GM11168 (cell line): ENCODE measurements around the gene SLC1A2.

Experiments
- in situ Hi-C: fragments of 300-500 bp; cut with MboI; formaldehyde crosslinking; loops from one replicate; pipeline ENCODE4 v1.12.0; 2022; ENCODE audit warnings: low sequenced_read_pairs; ENCODE audit not compliant: unreplicated experiment

The SLC1A2 gene

DNA sequence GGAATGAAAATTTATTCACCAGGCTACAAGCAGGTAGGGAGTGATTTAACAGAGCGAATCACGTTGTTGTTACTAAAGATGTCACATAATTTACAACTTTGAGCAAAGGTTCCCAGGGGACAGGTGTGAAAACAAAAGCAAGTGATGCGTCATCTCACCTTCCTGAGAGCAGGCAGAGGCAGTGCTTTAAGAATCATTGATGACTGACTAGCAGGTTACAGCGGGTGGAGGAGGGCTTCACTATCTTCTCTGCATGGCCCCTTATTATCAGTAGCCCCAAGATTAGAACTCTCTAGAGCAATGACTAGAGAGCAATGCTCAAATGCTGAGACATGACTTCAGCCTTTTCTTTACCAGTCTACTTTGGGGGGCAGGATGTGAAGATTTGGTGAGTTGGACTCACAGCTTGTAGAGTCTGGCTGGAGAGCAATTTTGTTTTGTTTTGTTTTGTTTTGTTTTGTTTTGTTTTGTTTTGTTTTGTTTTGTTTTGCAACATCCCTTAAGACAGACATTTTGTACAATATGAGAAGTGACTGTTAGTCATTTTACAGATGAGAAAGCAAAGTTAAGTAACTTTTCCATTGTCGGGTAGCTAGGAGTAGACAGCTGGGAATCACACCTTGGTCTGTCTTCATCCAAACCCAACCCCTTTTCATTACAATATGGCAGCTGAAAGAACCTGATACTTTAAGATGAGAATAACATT, 84.8 kb downstream of the SLC1A2 start:
- in situ Hi-C loops, result no loop called here

DNA sequence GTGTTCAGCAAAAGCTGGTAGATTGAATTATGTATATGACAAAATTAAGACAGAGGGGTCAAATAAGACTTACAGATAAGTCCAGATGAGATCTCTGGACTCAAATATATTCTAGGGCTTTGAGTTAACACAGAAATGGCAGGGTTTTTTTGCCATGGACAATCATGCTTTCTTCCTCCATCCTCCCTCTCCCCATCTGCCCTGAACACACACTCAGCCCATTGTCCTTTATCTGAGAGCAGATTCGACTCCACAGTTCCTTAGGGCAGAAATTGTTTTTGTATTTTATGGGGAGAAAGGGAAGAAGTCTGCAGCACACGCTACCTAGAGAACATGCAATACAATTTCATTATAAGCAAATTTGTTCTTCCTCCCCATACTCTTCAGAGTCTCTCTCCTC, 86.8 kb downstream of the SLC1A2 start:
- in situ Hi-C loops, result no loop called here

DNA sequence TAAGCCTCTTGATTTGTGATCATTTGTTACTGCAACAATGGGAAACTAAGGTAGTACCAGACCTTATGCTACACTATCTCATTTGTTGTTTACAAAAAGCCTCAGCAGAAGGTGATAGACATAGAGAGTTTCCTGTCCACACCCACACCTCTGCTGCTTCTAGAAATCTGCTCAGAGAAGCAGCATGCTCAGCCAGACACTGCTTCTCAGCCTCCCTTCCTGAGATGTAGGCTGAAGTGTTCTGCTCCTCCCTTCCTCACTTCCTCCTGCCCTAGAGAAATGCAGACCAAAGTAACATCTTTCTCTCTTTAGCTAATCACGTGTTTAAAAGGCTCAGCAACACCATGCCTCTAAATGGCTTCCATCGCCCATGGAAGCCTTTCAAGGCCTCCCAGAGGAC, 88.4 kb downstream of the SLC1A2 start:
- in situ Hi-C loops, result no loop called here

DNA sequence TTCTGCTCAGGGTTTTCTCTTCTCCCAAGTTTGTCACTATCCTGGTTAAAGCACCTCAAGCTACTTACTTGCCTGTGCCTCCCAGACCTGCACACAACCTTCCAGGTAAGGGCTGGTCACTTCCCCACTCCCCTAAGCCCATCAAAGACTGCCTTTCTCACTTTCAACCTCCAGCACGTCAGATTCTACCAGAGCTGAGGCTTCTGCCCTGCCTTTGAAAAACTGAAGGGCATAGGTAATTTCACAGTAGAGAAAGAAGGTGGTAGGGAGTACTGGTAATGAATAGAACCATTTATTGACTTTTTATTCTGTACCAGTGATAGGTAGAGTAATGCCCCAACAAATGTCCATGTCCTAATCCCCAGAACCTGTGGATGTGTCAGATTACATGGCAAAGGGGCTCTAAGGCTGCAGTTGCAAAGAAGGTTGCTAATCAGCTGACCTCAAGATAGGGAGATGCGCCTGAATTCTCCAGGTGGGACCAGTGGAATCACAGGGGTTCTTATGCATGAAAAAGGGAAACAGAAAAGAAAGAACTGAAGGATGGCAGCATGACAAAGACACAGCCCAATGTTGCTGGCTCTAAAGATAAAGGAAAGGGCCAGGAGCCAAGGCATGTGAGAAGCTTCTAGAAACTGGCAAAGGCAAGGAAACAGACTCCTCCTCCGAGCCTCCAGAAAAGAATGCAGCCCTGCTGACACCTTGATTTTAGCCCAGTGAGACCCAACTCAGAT, 89.0 kb downstream of the SLC1A2 start:
- in situ Hi-C loops, result no loop called here

DNA sequence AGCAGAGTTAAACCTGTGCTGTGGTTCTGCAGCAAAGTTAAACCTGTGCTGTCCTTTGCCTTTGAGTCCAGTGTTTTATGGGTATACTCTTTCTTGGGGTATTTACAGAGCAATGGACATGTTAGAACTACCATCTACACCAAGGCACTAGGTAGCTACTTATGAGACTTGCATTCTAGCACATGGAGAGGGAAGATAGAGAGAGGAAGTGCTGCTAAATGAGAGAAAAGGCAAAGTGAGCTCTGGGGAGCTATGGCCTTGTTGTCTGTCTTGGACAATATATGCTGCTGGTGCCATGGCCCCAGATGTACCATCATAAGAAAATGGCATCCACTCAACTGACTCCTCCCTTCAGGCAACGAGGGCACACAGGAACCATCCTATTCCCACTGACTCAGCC, 91.5 kb downstream of the SLC1A2 start:
- in situ Hi-C loops, result no loop called here

DNA sequence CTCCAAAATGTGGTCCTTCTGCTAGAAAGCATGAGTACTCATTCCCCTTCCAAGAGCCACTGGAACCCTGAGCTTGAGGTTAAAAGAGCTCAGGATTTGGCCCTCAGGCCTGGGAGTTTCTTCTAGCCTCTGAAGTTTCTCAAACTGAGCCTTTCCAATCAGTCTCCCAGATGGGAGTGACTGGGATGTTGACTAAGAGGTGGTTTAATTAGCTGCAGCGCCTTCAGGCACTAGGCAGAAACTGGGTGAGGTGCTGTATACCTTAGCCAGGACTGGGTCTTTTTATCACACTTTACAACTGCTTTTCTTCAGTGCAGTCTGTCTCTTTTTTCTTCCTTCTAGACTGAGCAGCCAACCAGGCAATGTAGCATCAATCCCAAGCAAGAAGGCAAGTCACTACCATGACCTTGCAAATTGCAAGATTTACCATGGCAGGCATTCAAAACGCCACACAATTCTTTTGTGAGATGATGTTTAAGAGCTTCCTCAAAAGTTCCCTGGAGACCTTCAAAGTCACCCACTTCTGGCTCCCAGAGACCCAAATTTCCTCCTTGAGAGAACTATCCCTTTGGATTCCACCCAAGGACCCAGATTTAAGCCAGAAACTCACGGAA, 93.0 kb downstream of the SLC1A2 start:
- in situ Hi-C loops, result no loop called here

DNA sequence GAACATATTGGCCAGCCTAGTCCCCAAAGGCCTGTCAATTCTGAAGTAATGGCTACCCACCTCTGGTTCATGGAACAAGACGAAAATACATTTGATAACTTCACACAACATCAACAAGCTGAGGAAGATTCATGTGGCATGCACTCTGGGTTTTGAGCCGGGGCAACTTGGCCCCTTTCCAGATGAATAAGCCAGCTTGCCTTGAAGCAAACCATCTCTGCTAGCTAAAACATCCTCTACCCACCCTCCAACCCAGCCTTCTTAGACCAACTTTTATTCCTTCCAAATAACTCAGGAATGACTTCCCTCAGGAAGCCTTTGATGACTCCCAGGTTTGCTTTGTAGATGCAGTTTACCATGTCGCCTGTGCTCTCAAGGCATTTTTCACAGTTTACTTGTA, 94.4 kb downstream of the SLC1A2 start:
- in situ Hi-C loops, result no loop called here

DNA sequence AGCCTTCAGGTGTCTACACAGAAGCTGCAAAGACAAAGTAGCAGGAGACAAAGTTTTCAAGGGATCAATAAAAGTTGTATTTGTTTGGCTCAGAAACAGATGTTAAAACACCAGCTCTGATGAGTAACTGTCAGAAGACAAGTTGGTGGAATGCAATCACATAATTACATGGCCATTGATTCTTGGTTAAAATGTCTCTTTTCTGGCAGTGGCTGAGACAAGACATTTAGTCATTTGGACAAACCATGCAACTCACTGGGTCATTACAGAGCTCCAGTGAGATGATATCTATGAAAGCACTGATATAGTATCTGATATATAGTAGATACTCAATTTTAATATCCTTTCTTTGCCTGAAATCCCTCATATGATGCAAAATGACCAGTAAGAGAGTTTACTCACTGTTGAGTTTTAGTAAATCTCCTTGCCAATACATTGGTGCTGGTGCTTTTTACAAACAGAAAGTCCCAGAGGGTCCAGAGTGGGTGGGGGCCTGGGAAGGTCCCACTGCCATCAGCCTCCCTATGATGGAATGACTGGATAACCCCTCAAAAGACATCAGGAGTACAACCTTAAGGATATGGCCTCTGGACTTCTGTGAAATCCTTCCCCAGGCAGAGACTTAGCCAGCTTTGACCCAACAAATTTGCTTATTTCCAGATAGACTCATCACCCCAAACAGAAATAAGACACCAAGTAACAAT, 95.0 kb downstream of the SLC1A2 start:
- in situ Hi-C loops, result no loop called here

DNA sequence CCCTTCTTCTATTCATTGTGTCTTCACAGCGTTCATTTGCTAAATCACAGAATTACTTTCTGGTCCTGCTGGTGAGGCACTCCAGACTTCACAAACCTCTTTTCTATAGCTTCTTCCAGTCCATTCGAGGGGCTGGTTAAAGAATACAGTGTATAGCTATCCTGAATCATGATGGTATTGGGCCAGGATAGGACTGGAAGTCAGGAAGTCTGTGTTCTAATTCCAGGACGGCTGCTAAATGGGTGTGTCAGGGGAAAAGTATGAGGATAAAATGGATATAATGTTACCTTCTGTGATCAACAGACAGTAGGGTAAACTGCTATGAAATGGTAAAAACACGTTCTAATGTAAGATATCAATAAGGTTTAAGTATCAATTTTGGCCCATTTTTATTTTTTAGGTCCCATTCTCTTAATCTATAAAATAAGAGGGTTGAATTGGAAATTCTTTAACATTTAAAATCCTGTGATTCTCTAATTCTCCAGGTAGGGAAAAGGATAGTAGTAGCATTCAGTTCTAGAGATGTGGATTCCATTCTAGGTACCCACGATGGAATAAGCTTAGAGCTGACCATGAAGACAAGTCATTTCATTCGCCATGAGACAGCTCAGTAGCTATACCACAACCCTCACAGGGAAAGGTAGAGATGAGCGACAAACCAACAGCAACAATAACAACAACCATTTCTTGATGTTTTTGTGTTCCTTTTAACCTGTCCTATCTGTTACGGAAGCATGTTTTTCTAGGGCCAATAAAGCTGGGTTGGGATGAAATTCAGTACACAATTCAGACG, 96.1 kb downstream of the SLC1A2 start:
- in situ Hi-C loops, result no loop called here

DNA sequence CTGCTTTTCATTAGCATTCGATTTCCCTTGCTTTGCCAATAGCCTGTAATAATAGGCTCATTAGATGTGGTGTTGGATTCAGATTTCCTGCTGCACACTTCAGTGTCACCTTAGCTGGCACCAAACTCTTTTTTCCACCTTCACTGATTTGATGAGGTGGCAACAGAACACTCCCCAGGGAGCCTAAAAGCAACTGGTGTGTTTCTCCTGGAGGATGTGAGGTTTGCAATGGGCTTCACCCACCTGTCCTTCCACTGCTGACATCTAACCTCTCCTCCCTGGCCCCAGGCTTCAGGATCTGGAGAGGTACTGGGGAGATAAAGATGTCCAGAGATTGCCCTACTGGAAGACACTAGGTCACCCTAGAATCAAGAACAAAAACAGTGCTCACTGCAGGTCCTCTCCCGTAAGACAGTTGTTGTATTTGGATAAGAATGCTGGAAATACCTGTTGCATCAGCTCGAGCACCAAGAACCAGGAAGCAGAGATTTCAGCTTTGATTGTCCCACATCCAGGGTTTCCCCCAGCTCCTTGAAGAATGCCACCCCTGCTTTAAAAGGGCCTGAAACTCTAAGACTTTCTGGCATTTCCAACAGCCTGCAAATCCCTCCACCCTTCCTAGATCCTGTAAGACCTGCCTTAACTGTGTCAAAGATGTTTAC, 96.9 kb downstream of the SLC1A2 start:
- in situ Hi-C loops, result no loop called here

DNA sequence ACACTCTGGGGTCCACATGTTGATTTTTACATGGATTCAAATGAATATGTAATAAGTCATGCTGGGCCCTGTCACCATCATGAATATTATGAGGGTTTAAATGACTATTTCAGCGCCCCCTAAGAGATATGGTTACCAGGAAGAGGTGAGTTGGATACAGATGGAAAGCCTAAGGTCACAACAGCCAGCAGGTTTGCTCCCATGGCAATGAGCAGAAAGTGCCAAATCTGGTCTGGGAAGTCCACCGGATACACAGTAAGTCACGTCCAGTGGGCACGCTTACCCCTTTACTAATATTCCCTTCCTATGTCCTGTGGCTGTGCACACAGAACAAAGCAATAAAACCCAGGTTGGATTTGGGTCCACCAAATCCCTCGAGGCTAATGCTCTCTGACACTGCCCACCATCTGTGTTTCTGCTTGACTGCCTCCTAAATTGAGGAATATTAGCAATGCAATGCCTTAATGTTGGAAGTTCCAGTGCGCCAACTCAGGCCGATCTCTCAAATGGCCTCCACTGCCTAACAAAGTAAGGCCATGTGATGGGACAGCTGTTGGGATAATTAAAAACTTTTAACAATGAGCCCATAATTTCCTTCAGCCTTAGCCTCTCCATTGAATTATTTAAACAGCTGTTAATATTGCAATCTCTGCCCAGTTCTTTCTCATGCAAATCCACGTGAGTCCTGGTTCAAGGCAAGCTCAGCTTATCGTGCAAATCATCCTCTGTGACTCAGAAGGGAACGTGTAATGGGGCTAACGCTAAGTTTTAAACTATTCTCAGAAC, 97.6 kb downstream of the SLC1A2 start:
- in situ Hi-C loops, result no loop called here

DNA sequence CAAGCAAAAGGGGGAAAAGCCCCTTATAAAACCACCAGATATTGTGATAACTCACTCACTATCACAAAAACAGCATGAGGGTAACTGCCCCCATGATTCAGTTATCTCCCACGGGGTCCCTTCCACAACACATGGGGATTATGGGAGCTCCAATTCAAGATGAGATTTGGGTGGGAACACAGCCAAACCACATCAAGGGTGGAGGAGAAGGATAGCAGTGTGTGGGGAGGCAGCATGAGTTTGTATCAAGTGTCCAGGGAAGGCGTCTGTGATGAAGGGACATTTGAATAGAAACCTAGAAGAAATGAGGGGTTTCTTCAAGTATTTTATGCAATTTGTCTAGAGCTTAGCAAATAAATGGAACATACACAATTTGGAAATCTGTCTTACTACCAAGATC, 98.2 kb downstream of the SLC1A2 start:
- in situ Hi-C loops, result no loop called here

DNA sequence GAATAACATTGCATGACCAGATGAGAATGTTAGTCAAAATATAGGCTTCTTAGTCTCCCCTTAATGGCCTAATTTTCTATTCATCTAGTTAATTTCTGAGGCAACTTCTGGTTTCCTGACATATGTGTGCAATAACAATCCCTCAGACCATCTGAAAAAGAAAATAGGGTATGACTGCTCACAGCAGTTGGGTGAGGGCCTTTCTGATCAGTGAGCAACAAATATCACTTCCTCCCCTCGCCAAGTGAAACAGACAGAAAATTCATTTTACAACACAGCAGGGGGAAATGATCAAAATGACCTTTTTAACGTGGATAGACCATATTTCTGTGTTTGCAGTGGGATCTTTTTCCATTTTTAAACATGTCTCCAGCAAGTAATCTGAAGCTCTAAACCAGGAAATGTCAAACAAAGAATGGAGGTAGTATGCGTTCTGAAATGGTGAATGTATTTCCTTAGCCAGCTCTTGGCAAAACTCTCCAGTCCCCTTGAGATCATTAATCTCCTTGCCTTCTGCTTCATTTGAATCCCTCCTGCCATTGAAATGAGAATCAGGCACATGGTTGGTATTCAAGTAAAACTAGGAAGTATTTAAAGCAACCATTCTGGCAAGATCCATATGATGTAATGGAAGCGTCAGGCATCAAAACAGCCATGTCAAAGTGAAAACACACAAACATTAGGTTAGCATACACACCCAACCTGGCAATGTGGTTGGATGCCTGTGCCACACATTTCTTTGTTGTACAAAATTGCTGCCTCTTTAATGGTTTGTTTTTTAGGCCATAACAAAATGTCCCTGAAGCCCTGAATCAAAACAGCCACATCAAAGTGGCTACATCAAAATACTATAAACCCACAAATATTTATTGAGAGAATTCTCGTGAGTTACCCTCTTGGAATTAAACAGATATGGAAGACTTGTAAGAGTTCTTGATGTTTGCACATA, 100.1 kb downstream of the SLC1A2 start:
- in situ Hi-C loops, result no loop called here

DNA sequence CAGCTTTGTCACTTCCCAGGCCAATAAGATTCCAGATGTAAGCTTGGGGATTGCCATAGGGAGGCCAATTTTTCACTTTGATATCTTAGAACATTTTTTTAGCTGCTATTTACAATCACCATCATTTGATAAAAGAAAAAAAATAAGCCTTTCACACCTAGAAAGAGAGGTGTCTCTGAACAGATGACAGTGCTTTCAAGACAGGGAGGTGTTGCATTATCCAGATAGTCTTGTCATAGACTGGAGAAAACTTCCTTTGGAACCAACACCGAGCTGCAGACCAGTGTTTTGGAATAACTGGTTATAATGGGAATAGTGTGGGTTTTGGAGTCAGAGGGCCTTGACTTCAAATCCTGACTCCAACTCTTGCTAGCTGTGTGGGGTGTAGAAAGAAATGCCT, 101.0 kb downstream of the SLC1A2 start:
- in situ Hi-C loops, result no loop called here

DNA sequence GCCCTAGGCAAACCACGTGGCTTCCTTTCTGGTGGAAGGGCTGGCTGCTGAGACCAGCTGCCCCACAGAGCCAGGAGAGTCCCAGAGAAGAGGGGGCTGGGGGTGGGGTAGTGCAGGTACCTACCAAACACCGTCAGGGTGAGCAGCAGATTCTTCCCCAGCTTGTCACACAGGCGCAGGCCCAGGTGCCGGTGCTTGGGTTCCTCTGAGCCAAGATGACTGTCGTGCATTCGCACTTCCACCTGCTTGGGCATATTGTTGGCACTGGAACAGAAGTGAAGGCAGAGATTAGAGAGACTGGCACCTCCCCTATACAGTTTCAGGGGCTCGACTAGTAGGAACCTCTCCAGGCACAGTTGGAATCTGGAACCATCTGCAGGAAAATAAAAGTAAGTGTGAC, 102.1 kb downstream of the SLC1A2 start:
- in situ Hi-C loops, result no loop called here

DNA sequence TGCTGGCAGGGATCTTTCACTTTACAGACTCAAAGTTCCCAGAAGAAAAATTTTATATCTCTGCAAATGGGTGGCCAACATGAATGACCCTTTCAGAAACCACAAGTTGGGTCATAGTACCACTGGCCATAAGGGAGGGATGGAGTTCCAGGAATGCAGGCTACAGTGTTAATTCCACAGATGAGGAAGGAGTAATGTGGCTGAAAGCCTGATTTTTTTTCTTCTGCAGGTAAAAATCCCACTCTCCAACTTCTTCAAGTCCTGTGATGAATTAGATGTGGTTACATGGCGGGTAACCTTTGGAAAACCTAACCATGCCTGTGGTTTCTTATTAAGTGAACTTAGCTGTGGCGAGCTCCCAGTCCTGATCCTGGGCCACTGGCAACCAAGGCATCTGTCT, 103.2 kb downstream of the SLC1A2 start:
- in situ Hi-C loops, result no loop called here

DNA sequence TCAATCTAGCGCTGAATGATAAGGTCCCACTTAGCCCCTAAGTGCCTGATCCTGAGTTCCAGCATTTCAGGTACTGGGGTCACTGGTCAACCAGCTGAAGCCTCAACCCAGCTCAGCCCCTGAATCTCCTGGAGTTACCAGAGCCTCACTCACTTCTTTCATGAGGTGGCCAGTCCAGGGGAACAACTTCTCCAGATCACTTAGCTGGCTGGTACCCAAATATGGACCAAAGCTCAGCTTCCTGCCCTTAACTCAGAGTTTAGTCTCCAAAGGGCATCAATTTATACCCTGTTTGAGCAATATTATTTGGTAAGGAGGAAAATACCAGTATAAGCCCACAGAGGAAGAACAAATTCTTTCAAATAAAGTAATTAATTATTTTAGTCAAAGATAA, 105.6 kb downstream of the SLC1A2 start:
- in situ Hi-C loops, result no loop called here
